ENCODE data around the gene ATXN1. TPM values are rescaled to one million over a fixed set of nuclear protein-coding genes. Genes with fewer than 3 reads are reported as not detected.

Gene ATXN1
- total and polyA plus RNA-seq, 2 of the 13 experiments (the other 11 are each of a cell fraction or from before 2014, with no cell fraction given) = 20.7 to 39.5 TPM

- FAIRE-seq (no peak), DNase-seq (ENCODE audit: low spot score) (no peak), ATAC-seq (no peak)
- Histone ChIP-seq H3K4me2 (ENCODE audit: low read depth, low read length) (no peak overlapping the region), H2AFZ (ENCODE audit: low read length) (no peak overlapping the region), H3K9ac (ENCODE audit: insufficient read depth, low read depth, low read length) (no peak overlapping the region), H3K9me3 (ENCODE audit: low read length) (no peaks in the 10 kb centered on the region), H3K4me1 (ENCODE audit: insufficient read depth, low read length) (peaks cover 49% of the 10 kb centered on the region), H3K27ac (ENCODE audit: extremely low read length, insufficient read depth, low read length) (no peak overlapping the region), H4K20me1 (ENCODE audit: insufficient read depth, low read length) (no peaks in the 10 kb centered on the region), H3K4me3 (replicated peaks in 1 of 3; ENCODE audit: insufficient read depth in 1 of 3, low read depth in 2 of 3, low read length in 3 of 3) (no peak overlapping the region), H3K79me2 (ENCODE audit: insufficient read depth, low read length) (no peaks in the 10 kb centered on the region), H3K36me3 (replicated peaks in 1 of 2; ENCODE audit: control insufficient read depth in 1 of 2, insufficient read depth in 2 of 2, low read length in 2 of 2) (no peaks in the 10 kb centered on the region), H3K27me3 (ENCODE audit: control insufficient read depth in 1 of 2, insufficient read depth in 2 of 2, low read length in 2 of 2) (no peaks in the 10 kb centered on the region)
- no TSS peak for BruUV-seq (replicated peaks)
- ChIA-PET POLR2A (interaction anchor here (0.7 to 1.0 kb wide), 2 partner anchors 9 to 414 kb away, joined by 3 read pairs; no protein-coding TSS in a partner anchor), CTCF (ENCODE audit: low intra/inter-chr PET ratio, low total read pairs) (no interaction called here)
- intact Hi-C loops (cut with micrococcal nuclease; ENCODE audit: unreplicated experiment) (loop anchor here (10.0 kb wide), 1 partner anchor 353 kb away; no protein-coding TSS in a partner anchor), in situ Hi-C loops (cut with HindIII; ENCODE audit: extremely low pct_ligation_motif_present, low pct_unique_long_range_greater_than_20kb) (loop anchor here (5.0 kb wide), 1 partner anchor 194 kb away; no protein-coding TSS in a partner anchor)
- WGBS (ENCODE audit: low lambda C conversion rate) = 54% methylated on average over 2 of the region's 2 CpGs
- TF ChIP-seq ZNF333 (CRISPR knock-in tag; IDR thresholded peaks at IDR 0.05; ENCODE audit: borderline replicate concordance) (no peak), PAWR (CRISPR knock-in tag; IDR thresholded peaks at IDR 0.05; ENCODE audit: borderline replicate concordance) (no peak), IRF2 (CRISPR knock-in tag; IDR thresholded peaks at IDR 0.05) (no peak), PRDM4 (CRISPR knock-in tag; IDR thresholded peaks at IDR 0.05; ENCODE audit: borderline replicate concordance) (no peak), SUZ12 (IDR thresholded peaks at IDR 0.05; ENCODE audit: low read depth, low read length) (no peak), ZNF275 (CRISPR knock-in tag; IDR thresholded peaks at IDR 0.05; ENCODE audit: borderline replicate concordance) (no peak), CBX5 (CRISPR knock-in tag; IDR thresholded peaks at IDR 0.05; ENCODE audit: borderline replicate concordance) (no peak), KDM5A (IDR thresholded peaks at IDR 0.05; ENCODE audit: borderline replicate concordance, low read length) (no peak), TRIM22 (IDR thresholded peaks at IDR 0.05) (no peak), BRCA1 (CRISPR knock-in tag; IDR thresholded peaks at IDR 0.05) (no peak), SKI (IDR thresholded peaks at IDR 0.05; ENCODE audit: partially characterized antibody) (no peak), BRD4 (CRISPR knock-in tag; IDR thresholded peaks at IDR 0.05) (no peak), MED13 (CRISPR knock-in tag; IDR thresholded peaks at IDR 0.05) (no peak), KLF6 (CRISPR knock-in tag; IDR thresholded peaks at IDR 0.05) (no peak)
Measured at GRCh38 chr6:16767765-16768476, 6.7 kb upstream of the ATXN1 start.
